Endothelial cell of umbilical vein (primary cell): Measurements from ENCODE around the gene GLYATL2. TPM values are rescaled to one million over a fixed set of nuclear protein-coding genes. Genes with fewer than 3 reads are reported as not detected.

Experiments used
- BruUV-seq: library from RNA; stranded (reverse); fragments of 400-500 nt; replicated peaks from 2 replicates; lab custom pipeline; 2021; lab: Mats Ljungman, UMichigan
- CTCF ChIA-PET: fragments of 300-600, 350-600 bp; sonication (Branson Sonifier 250); formaldehyde crosslinking; loops from one replicate; lab custom pipeline; 2021; ENCODE audit warnings: antibody characterized with exemption, inconsistent platforms; lab: Charles Lee
- POLR2A ChIA-PET: fragments of 300-600, 350-600 bp; sonication (Branson Sonifier 250); formaldehyde crosslinking; loops from one replicate; lab custom pipeline; 2021; ENCODE audit warnings: antibody characterized with exemption, inconsistent platforms; lab: Charles Lee
- DNase-seq: peaks from one replicate; pipeline ENCODE4 v3.0.0-alpha.2; 2011; ENCODE audit warnings: low read depth, low spot score
- FAIRE-seq: peaks from 2 replicates; lab custom pipeline; 2011; peaks lifted over from hg19 to GRCh38; lab: Jason Lieb, UNC
- H2AFZ ChIP-seq: 2 replicates; pipeline ENCODE4 v1.6.0; 2012; ENCODE audit warnings: low read depth, low read length, control low read depth, inconsistent platforms
- H3K27ac ChIP-seq: 2 replicates; pipeline ENCODE4 v1.5.1; 2011; ENCODE audit warnings: low read depth, mild to moderate bottlenecking, control low read depth, low read length, moderate library complexity; ENCODE audit not compliant: insufficient read depth
- H3K27me3 ChIP-seq, 2 experiments: 2 replicates each; pipeline versions ENCODE4 v1.6.0 to v1.6.1; 2011; ENCODE audit warnings: low read length in 2 of 2, mixed read lengths in 1 of 2; ENCODE audit not compliant: control insufficient read depth in 2 of 2, insufficient read depth in 2 of 2
- H3K36me3 ChIP-seq, 2 experiments: 2 replicates in 1 of 2; 3 replicates in 1 of 2; pipeline ENCODE4 v1.5.1; 2011; ENCODE audit warnings: low read length in 2 of 2, mild to moderate bottlenecking in 1 of 2, moderate library complexity in 1 of 2; ENCODE audit not compliant: control insufficient read depth in 2 of 2, insufficient read depth in 2 of 2; ENCODE audit errors: extremely low read depth in 1 of 2
- H3K4me1 ChIP-seq: 3 replicates; pipeline ENCODE4 v1.5.1; 2011; ENCODE audit warnings: mild to moderate bottlenecking, low read length; ENCODE audit not compliant: control insufficient read depth, insufficient read depth; ENCODE audit errors: extremely low read depth
- H3K4me2 ChIP-seq: 2 replicates; pipeline ENCODE4 v1.6.1; 2011; ENCODE audit warnings: low read length, control low read depth, mixed read lengths; ENCODE audit not compliant: insufficient read depth
- H3K4me3 ChIP-seq, 3 experiments: fragments of 200-600 bp in 1 of 3; sonication (generic), shearing (Covaris generic) in 1 of 3; replicated peaks in 1 of 3; 2 replicates each; pipeline ENCODE4 v1.5.1; 2011 to 2016; ENCODE audit warnings: control low read depth in 3 of 3, low read length in 3 of 3, mild to moderate bottlenecking in 2 of 3, inconsistent platforms in 1 of 3, low read depth in 1 of 3, moderate library complexity in 1 of 3; ENCODE audit not compliant: insufficient read depth in 1 of 3
- H3K79me2 ChIP-seq: 2 replicates; pipeline ENCODE4 v1.6.0; 2012; ENCODE audit warnings: low read length, inconsistent platforms; ENCODE audit not compliant: control insufficient read depth, insufficient read depth
- H3K9ac ChIP-seq: replicated peaks from 2 replicates; pipeline ENCODE3; 2011; ENCODE audit warnings: low read length, control low read depth; ENCODE audit not compliant: insufficient read depth; ENCODE audit errors: extremely low read depth
- H3K9me1 ChIP-seq: replicated peaks from 3 replicates; pipeline ENCODE4 v1.6.0; 2011; ENCODE audit warnings: mild to moderate bottlenecking, low read length; ENCODE audit not compliant: control insufficient read depth, insufficient read depth; ENCODE audit errors: extremely low read depth
- H3K9me3 ChIP-seq: replicated peaks from 2 replicates; pipeline ENCODE4 v1.5.1; 2012; ENCODE audit warnings: low read length, inconsistent platforms; ENCODE audit not compliant: control insufficient read depth, insufficient read depth
- H4K20me1 ChIP-seq: replicated peaks from 2 replicates; pipeline ENCODE3; 2011; ENCODE audit warnings: mild to moderate bottlenecking, low read length; ENCODE audit not compliant: control insufficient read depth, insufficient read depth; ENCODE audit errors: extremely low read depth
- EZH2 ChIP-seq: IDR thresholded peaks from 2 replicates; pipeline ENCODE4 v1.6.1; 2012; ENCODE audit warnings: borderline replicate concordance, low read depth, mild to moderate bottlenecking, moderate library complexity, low read length, inconsistent platforms; ENCODE audit not compliant: severe bottlenecking
- FOS ChIP-seq: IDR thresholded peaks from 2 replicates; pipeline ENCODE4 v1.6.1; 2011; ENCODE audit warnings: mild to moderate bottlenecking, low read length, moderate library complexity, borderline replicate concordance; ENCODE audit not compliant: insufficient read depth
- GATA2 ChIP-seq: IDR thresholded peaks from 2 replicates; pipeline ENCODE4 v1.7.0; 2011; ENCODE audit warnings: low read depth, mild to moderate bottlenecking, moderate library complexity, mixed read lengths, low read length; ENCODE audit not compliant: insufficient read length, insufficient read depth
- JUN ChIP-seq: IDR thresholded peaks from 2 replicates; pipeline ENCODE4 v1.6.1; 2011; ENCODE audit warnings: borderline replicate concordance, low read depth; ENCODE audit not compliant: insufficient read length, insufficient read depth
- MYC ChIP-seq: IDR thresholded peaks from one replicate; pipeline ENCODE4 v1.6.1; 2011; ENCODE audit warnings: mild to moderate bottlenecking, low read depth, low read length
- POLR2A ChIP-seq: IDR thresholded peaks from 2 replicates; pipeline ENCODE4 v1.6.1; 2012; ENCODE audit warnings: low read depth, mild to moderate bottlenecking, control low read depth, low read length
- POLR2AphosphoS5 ChIP-seq: IDR thresholded peaks from 2 replicates; pipeline ENCODE4 v1.6.1; 2012; ENCODE audit warnings: low read depth, mild to moderate bottlenecking, control low read depth, low read length, moderate library complexity; ENCODE audit not compliant: insufficient read depth
- dilution Hi-C: fragments of 300-500 bp; cut with MboI; formaldehyde crosslinking; loops from one replicate; pipeline ENCODE4 v1.15.0; 2019; ENCODE audit warnings: low sequenced_read_pairs; ENCODE audit not compliant: extremely low pct_ligation_motif_present
- intact Hi-C: fragments of 100-400 bp; cut with micrococcal nuclease; formaldehyde crosslinking; loops from one replicate; pipeline ENCODE4 v1.10.0; 2022
- polyA plus RNA-seq, 4 experiments: library from polyadenylated mRNA; depleted of rRNA in 3 of 4; stranded (reverse) in 3 of 4; unstranded in 1 of 4; fragments of >200 nt; gene quantifications; 2 replicates each; pipeline versions ENCODE4 v1.2.1 to v1.2.3, GENCODE V29; 2011 to 2012; ENCODE audit warnings: missing spikeins in 1 of 4
- total RNA-seq: library from RNA; stranded (reverse); gene quantifications from 2 replicates; pipeline ENCODE4 v1.2.3, GENCODE V29; 2021
- TF ChIP-seq, protein P1 (sequence below): IDR thresholded peaks from 2 replicates; pipeline ENCODE4 v1.6.1; 2011; ENCODE audit not compliant: insufficient read depth, insufficient read length
- TF ChIP-seq, protein P2 (sequence below), 2 donors: IDR thresholded peaks; 1 replicate in 1 of 2; 2 replicates in 1 of 2; pipeline ENCODE4 v1.5.1; 2011; ENCODE audit warnings: low read length in 2 of 2, mild to moderate bottlenecking in 2 of 2, moderate library complexity in 2 of 2, control low read depth in 1 of 2, inconsistent platforms in 1 of 2, low read depth in 1 of 2; ENCODE audit not compliant: insufficient read depth in 1 of 2; ENCODE audit errors: extremely low read depth in 1 of 2

The GLYATL2 gene
- total and polyA plus RNA-seq, 2 donors (not counting 3 experiments of a cell fraction or from before 2014, with no cell fraction given), result not detected

DNA sequence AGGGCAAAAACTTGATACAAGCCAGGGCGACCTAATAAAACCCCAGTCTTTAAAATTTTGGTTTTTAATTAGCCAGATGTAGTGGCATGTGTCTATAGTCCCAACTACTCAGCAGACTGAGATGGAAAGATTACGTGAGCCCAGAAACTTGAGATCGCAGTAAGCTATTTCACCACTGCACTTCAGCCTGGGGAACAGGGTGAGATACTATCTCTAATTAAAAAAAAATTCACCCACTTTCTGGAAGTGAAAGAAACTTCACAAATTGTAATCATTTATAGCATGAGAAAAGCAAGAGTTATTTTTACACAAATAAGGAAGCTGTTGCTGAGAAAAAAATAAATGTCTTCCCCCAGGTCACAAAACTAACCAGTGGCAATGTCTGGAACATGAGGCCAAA, 882 bp upstream of the GLYATL2 start:
- Histone ChIP-seq H2AFZ (no peak overlapping the region), H3K4me3 (no peak overlapping the region), H4K20me1 (no peaks in the 10 kb centered on the region), H3K9me1 (no peaks in the 10 kb centered on the region), H3K27me3 (no peaks in the 10 kb centered on the region), H3K27ac (no peak overlapping the region), H3K36me3 (no peaks in the 10 kb centered on the region), H3K79me2 (no peaks in the 10 kb centered on the region), H3K4me2 (no peak overlapping the region), H3K4me1 (no peaks in the 10 kb centered on the region), H3K9me3 (no peaks in the 10 kb centered on the region), H3K9ac (no peak overlapping the region)
- intact Hi-C loops (no loop called here), dilution Hi-C loops (no loop called here)
- ChIA-PET CTCF (no interaction called here), POLR2A (no interaction called here)
- TF ChIP-seq GATA2, result no peak
- TF ChIP-seq, protein P1, sequence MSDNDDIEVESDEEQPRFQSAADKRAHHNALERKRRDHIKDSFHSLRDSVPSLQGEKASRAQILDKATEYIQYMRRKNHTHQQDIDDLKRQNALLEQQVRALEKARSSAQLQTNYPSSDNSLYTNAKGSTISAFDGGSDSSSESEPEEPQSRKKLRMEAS, result no peak
- no peak for TF ChIP-seq EZH2
- DNase-seq (no peak), FAIRE-seq (no peak)
- BruUV-seq, result no TSS peak

DNA sequence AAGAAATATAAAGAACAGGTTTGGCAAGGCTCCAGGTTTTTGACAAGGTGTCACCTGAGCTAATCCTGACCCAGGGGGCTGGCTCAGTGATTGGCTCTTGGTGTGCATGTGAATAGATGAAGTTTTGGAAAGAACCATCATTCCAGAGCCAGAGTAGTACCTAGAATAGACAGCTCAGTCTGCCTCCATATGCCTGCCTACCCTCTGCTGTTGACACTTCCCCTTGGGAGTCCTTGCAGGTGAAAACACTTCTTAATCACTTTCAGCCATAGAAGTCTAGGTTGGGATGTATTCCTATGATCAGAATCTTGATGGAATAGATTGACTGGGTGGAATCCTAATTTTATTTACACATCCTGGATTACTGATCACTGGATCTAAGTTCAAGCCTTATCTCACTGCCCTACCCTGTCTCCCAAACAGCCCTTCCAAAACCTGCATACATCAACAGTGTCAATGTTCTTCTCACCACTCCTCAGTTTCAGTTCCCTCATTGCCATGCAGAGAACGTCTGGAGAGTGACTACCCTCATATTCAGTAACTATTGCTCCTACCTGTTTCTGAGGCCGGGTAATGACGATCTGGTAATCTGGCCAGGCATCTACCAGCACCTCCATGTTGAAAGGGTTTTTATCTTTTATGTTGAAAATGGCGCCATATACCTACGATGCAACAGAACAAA, 6.7 kb downstream of the GLYATL2 start:
- no peak overlapping the region for H3K9ac ChIP-seq
- no peaks in the 10 kb centered on the region for H3K79me2 ChIP-seq
- no peaks in the 10 kb centered on the region for H3K9me1 ChIP-seq
- BruUV-seq, result no TSS peak
- no peak overlapping the region for H3K27ac ChIP-seq
- no peaks in the 10 kb centered on the region for H3K36me3 ChIP-seq
- no peaks in the 10 kb centered on the region for H4K20me1 ChIP-seq
- H2AFZ ChIP-seq, result no peak overlapping the region
- H3K9me3 ChIP-seq, result no peaks in the 10 kb centered on the region
- CTCF ChIA-PET, result no interaction called here
- FAIRE-seq (no peak), DNase-seq (no peak)
- dilution Hi-C loops (no loop called here), intact Hi-C loops (no loop called here)
- H3K27me3 ChIP-seq, result no peaks in the 10 kb centered on the region
- no peak overlapping the region for H3K4me2 ChIP-seq
- no peaks in the 10 kb centered on the region for H3K4me1 ChIP-seq
- no peak overlapping the region for H3K4me3 ChIP-seq
- POLR2A ChIA-PET, result no interaction called here
- TF ChIP-seq GATA2, result no peak
- TF ChIP-seq, protein P2, sequence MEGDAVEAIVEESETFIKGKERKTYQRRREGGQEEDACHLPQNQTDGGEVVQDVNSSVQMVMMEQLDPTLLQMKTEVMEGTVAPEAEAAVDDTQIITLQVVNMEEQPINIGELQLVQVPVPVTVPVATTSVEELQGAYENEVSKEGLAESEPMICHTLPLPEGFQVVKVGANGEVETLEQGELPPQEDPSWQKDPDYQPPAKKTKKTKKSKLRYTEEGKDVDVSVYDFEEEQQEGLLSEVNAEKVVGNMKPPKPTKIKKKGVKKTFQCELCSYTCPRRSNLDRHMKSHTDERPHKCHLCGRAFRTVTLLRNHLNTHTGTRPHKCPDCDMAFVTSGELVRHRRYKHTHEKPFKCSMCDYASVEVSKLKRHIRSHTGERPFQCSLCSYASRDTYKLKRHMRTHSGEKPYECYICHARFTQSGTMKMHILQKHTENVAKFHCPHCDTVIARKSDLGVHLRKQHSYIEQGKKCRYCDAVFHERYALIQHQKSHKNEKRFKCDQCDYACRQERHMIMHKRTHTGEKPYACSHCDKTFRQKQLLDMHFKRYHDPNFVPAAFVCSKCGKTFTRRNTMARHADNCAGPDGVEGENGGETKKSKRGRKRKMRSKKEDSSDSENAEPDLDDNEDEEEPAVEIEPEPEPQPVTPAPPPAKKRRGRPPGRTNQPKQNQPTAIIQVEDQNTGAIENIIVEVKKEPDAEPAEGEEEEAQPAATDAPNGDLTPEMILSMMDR (IDR thresholded peaks at IDR 0.05; ENCODE audit: extremely low read depth in 1 of 2, insufficient read depth in 1 of 2, low read depth in 1 of 2, low read length in 2 of 2), result no peak
- TF ChIP-seq, protein P1, result no peak
- TF ChIP-seq POLR2A, result no peak
- no peak for TF ChIP-seq MYC
- TF ChIP-seq EZH2, result no peak
- no peak for TF ChIP-seq FOS
- no peak for TF ChIP-seq JUN
- no peak for TF ChIP-seq POLR2AphosphoS5
